Activated CD4-positive, alpha-beta T cell treated with anti-CD3 and anti-CD28 coated beads, Interleukin-2, amount 50 U/mL, for 24 hours (primary cell): ENCODE results near the gene HCFC2.

Experiments
- DNase-seq, 2 donors: peaks; one replicate each; pipeline ENCODE4 v3.0.0-alpha.2; 2020; ENCODE audit warnings: low read depth in 1 of 2, low spot score in 1 of 2

The HCFC2 gene

GRCh38 chr12:104154286-104154685, 90.0 kb downstream of the HCFC2 start:
- DNase-seq, result no peak

DNA sequence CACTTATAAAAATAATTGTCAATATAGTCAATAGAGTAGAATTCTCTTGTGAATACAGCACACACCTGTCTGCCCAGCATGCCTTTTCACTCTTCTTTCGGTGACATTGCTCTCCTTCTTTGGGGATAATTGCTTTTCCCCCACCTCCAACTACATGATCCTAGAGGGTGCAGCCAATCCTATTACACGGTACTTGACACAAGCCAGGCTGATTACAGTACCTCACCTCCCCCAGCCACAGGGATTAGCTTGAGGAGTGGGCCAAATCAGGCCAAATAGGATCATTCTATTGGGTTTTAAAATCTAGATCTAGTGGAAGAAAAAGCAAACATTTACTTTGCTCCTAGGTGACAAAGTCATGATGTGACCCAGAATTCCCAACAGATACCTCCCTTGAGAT, 90.5 kb downstream of the HCFC2 start:
- DNase-seq, result no peak
